Nephron (organoid): ENCODE measurements around the gene OPTN.
A peak's percentile ranks its signal among the peaks of the same experiment; 100 is the strongest.
"Not testable (repeated sequence)": the region's sequence is repeated elsewhere in the genome, so short reads cannot be mapped to it uniquely, and the experiment has no call there.

Source experiments
- H3K27ac Mint-ChIP-seq, 3 experiments: 2 replicates each; pipeline ENCODE4 v1.8.0; 2020; ENCODE audit warnings: mixed read lengths in 3 of 3, mild to moderate bottlenecking in 2 of 3, moderate library complexity in 1 of 3
- H3K27me3 Mint-ChIP-seq: 2 replicates; pipeline ENCODE4 v1.8.0; 2021; ENCODE audit warnings: low read depth, mild to moderate bottlenecking, moderate library complexity, mixed read lengths
- H3K36me3 Mint-ChIP-seq: 2 replicates; pipeline ENCODE4 v1.8.0; 2020; ENCODE audit warnings: low read depth, mixed read lengths
- H3K4me1 Mint-ChIP-seq: 2 replicates; pipeline ENCODE4 v1.8.0; 2020; ENCODE audit warnings: mixed read lengths
- H3K4me3 Mint-ChIP-seq, 3 experiments: 2 replicates each; pipeline ENCODE4 v1.8.0; 2020; ENCODE audit warnings: mild to moderate bottlenecking in 3 of 3, mixed read lengths in 3 of 3, moderate library complexity in 2 of 3
- H3K9me3 Mint-ChIP-seq: 2 replicates; pipeline ENCODE4 v1.8.0; 2020; ENCODE audit warnings: mixed read lengths
- TF ChIP-seq, protein P1 (sequence below), 3 experiments: fragments of 200-600 bp; sonication (generic); IDR thresholded peaks; one replicate each; pipeline ENCODE4 v1.5.0; 2021; ENCODE audit warnings: antibody characterized with exemption in 3 of 3; ENCODE audit not compliant: unreplicated experiment in 3 of 3

Gene OPTN

GRCh38 chr10:13099666-13100348 lies at the start of gene OPTN:
Gene OPTN, plus strand, starts transcription at chr10:13100163. Its CDS starts 8,960 bp downstream, at chr10:13109123.
- H3K27ac Mint-ChIP-seq: peak within 1 kb of the TSS; percentile 75 to 89 (median 86)
- H3K36me3 Mint-ChIP-seq: no peaks in the 10 kb centered on the region
- H3K4me1 Mint-ChIP-seq: peaks cover 14% of the 10 kb centered on the region
- peak within 1 kb of the TSS; percentile 93 to 94 (median 93) for H3K4me3 Mint-ChIP-seq
- H3K27me3 Mint-ChIP-seq: peaks cover 3% of the 10 kb centered on the region
- TF ChIP-seq, protein P1, sequence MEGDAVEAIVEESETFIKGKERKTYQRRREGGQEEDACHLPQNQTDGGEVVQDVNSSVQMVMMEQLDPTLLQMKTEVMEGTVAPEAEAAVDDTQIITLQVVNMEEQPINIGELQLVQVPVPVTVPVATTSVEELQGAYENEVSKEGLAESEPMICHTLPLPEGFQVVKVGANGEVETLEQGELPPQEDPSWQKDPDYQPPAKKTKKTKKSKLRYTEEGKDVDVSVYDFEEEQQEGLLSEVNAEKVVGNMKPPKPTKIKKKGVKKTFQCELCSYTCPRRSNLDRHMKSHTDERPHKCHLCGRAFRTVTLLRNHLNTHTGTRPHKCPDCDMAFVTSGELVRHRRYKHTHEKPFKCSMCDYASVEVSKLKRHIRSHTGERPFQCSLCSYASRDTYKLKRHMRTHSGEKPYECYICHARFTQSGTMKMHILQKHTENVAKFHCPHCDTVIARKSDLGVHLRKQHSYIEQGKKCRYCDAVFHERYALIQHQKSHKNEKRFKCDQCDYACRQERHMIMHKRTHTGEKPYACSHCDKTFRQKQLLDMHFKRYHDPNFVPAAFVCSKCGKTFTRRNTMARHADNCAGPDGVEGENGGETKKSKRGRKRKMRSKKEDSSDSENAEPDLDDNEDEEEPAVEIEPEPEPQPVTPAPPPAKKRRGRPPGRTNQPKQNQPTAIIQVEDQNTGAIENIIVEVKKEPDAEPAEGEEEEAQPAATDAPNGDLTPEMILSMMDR (IDR thresholded peaks at IDR 0.05; ENCODE audit: unreplicated experiment in 3 of 3): peak; percentile 50 to 62 (median 56)
- no peaks in the 10 kb centered on the region for H3K9me3 Mint-ChIP-seq

- no peaks in the 10 kb centered on the region for H3K9me3 Mint-ChIP-seq
- peaks cover 4% of the 10 kb centered on the region for H3K27me3 Mint-ChIP-seq
- no peak overlapping the region for H3K4me3 Mint-ChIP-seq
- H3K4me1 Mint-ChIP-seq: peaks cover 6% of the 10 kb centered on the region
- TF ChIP-seq, protein P1 (IDR thresholded peaks at IDR 0.05; ENCODE audit: unreplicated experiment in 3 of 3): no peak
- no peaks in the 10 kb centered on the region for H3K36me3 Mint-ChIP-seq
- no peak overlapping the region for H3K27ac Mint-ChIP-seq
Observed at GRCh38 chr10:13051126-13051694, 48.8 kb upstream of the OPTN start.

GRCh38 chr10:13053208-13053607 lies 46.8 kb upstream of the OPTN start:
- H3K4me1 Mint-ChIP-seq, H3K27ac Mint-ChIP-seq, H3K36me3 Mint-ChIP-seq, H3K4me3 Mint-ChIP-seq, H3K27me3 Mint-ChIP-seq, H3K9me3 Mint-ChIP-seq: not testable (repeated sequence)

- H3K36me3 Mint-ChIP-seq: no peaks in the 10 kb centered on the region
- no peak overlapping the region for H3K27ac Mint-ChIP-seq
- H3K4me3 Mint-ChIP-seq: no peak overlapping the region
- no peaks in the 10 kb centered on the region for H3K9me3 Mint-ChIP-seq
- H3K27me3 Mint-ChIP-seq: peaks cover 4% of the 10 kb centered on the region
- peaks cover 6% of the 10 kb centered on the region for H3K4me1 Mint-ChIP-seq
- TF ChIP-seq, protein P1 (IDR thresholded peaks at IDR 0.05; ENCODE audit: unreplicated experiment in 3 of 3): no peak
Observed at GRCh38 chr10:13053794-13054462, 46.0 kb upstream of the OPTN start.

DNA sequence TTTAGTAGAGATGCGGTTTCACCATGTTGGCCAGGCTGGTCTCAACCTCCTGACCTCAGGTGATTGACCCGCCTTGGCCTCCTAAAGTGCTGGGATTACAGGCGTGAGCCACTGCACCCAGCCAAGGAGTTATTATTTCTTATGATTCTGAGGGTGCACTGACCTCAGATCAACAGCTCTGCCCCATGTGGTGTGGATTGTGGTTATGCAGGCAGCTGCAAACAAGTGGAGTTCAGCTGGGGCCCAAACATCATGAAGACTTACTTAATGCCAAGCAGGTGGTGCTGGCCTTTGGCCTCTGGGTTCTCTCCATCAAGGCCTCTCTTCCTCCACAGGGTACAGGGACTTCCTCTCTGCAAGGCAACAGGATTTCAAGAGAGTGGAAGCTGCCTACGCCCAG lies 45.1 kb upstream of the OPTN start:
- Mint-ChIP-seq H3K4me1 (no peaks in the 10 kb centered on the region), H3K27ac (no peak overlapping the region), H3K36me3 (no peaks in the 10 kb centered on the region), H3K27me3 (peaks cover 4% of the 10 kb centered on the region), H3K9me3 (no peaks in the 10 kb centered on the region), H3K4me3 (no peak overlapping the region)
- TF ChIP-seq, protein P1 (IDR thresholded peaks at IDR 0.05; ENCODE audit: unreplicated experiment in 3 of 3): no peak

DNA sequence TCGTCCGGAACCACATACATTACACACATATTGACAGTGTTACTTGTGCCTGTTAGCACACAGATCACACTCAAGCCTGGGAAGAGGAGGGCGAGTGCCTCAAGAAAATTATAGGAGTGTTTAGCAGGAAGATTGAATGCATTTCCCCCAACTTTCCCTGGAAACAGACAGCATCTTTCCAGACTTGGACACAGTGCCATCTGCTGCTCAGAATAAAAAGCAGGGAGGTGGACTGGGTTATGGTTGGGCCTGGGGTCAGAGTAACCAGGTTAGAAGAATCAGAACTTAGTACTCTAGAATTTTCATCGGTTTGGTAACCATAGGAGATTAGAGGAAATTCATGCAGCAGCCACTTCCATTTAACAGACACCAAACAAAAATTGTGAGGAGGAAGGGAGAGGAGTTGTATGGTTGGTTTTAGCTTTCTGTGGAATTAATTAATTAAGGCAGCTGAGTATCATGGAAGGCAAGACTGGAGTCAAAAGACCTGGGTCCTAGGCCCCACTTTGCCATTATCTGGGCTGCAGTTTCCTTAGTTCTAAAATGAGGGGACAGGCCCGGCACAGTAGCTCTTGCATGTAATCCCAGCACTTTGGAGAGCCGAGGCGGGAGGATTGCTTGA lies 43.4 kb upstream of the OPTN start:
- H3K4me1 Mint-ChIP-seq: no peaks in the 10 kb centered on the region
- TF ChIP-seq, protein P1 (IDR thresholded peaks at IDR 0.05; ENCODE audit: unreplicated experiment in 3 of 3): peak; percentile 49 to 56 (median 50)
- no peaks in the 10 kb centered on the region for H3K36me3 Mint-ChIP-seq
- no peak overlapping the region for H3K4me3 Mint-ChIP-seq
- peaks cover 2% of the 10 kb centered on the region for H3K27me3 Mint-ChIP-seq
- H3K9me3 Mint-ChIP-seq: no peaks in the 10 kb centered on the region
- no peak overlapping the region for H3K27ac Mint-ChIP-seq
